GM18870 (cell line): ENCODE results near the gene MINDY4.
"Not testable (repeated sequence)": the region's sequence is repeated elsewhere in the genome, so short reads cannot be mapped to it uniquely, and the experiment has no call there.

Experiments
- ATAC-seq: cut with Tn5 transposase; IDR thresholded peaks from one replicate; pipeline ENCODE4 v1.9.1; 2021; ENCODE audit warnings: moderate library complexity; ENCODE audit not compliant: unreplicated experiment

MINDY4 gene

GRCh38 chr7:30831936-30832335 is 60.7 kb downstream of the MINDY4 start:
- no peak for ATAC-seq

- not testable (repeated sequence) for ATAC-seq
Measured at GRCh38 chr7:30834017-30834674, 62.9 kb downstream of the MINDY4 start.

GRCh38 chr7:30835396-30835915 is 64.2 kb downstream of the MINDY4 start:
- ATAC-seq, result no peak

- no peak for ATAC-seq
Measured at GRCh38 chr7:30836991-30837390, 65.8 kb downstream of the MINDY4 start.

- ATAC-seq, result no peak
Measured at GRCh38 chr7:30837581-30837980, 66.4 kb downstream of the MINDY4 start.

- ATAC-seq, result no peak
Measured at GRCh38 chr7:30838008-30838407, 66.8 kb downstream of the MINDY4 start.

GRCh38 chr7:30840141-30841024 is 69.2 kb downstream of the MINDY4 start:
- ATAC-seq, result no peak

GRCh38 chr7:30841025-30841735 is 70.0 kb downstream of the MINDY4 start:
- no peak for ATAC-seq

GRCh38 chr7:30841801-30842541 is 70.8 kb downstream of the MINDY4 start:
- no peak for ATAC-seq

GRCh38 chr7:30842542-30843451 is 71.6 kb downstream of the MINDY4 start:
- no peak for ATAC-seq

- no peak for ATAC-seq
Measured at GRCh38 chr7:30843741-30844482, 72.7 kb downstream of the MINDY4 start.

- ATAC-seq, result no peak
Measured at GRCh38 chr7:30844483-30844874, 73.3 kb downstream of the MINDY4 start.

GRCh38 chr7:30844916-30845315 is 73.7 kb downstream of the MINDY4 start:
- ATAC-seq, result no peak

GRCh38 chr7:30845426-30846135 is 74.4 kb downstream of the MINDY4 start:
- no peak for ATAC-seq

- ATAC-seq, result no peak
Measured at GRCh38 chr7:30846378-30846777, 75.2 kb downstream of the MINDY4 start.

GRCh38 chr7:30848121-30848855 is 77.1 kb downstream of the MINDY4 start:
- ATAC-seq, result no peak

GRCh38 chr7:30849565-30849964 is 78.3 kb downstream of the MINDY4 start:
- ATAC-seq, result no peak

- no peak for ATAC-seq
Measured at GRCh38 chr7:30850426-30850825, 79.2 kb downstream of the MINDY4 start.
